Smooth muscle cell (in vitro differentiated cells): Measurements from ENCODE around the gene PSMA6. TPM values are rescaled to one million over a fixed set of nuclear protein-coding genes. Genes with fewer than 3 reads are reported as not detected.
A peak's percentile ranks its signal among the peaks of the same experiment; 100 is the strongest.

Source experiments
- DNase-seq: peaks from one replicate; lab custom pipeline; 2025; ENCODE audit not compliant: unreplicated experiment; lab: John Stamatoyannopoulos, UW
- H2AFZ ChIP-seq: fragments of 200-600 bp; sonication (generic); 2 replicates; pipeline ENCODE4 v1.6.0; 2016; ENCODE audit warnings: antibody characterized with exemption, low read depth, mild to moderate bottlenecking
- H3F3A ChIP-seq: fragments of 200-600 bp; sonication (generic); 2 replicates; pipeline ENCODE4 v1.6.0; 2017; ENCODE audit warnings: antibody characterized with exemption, low read depth
- H3K27ac ChIP-seq: fragments of 200-600 bp; sonication (generic); 2 replicates; pipeline ENCODE4 v1.5.1; 2016; ENCODE audit warnings: low read depth, mild to moderate bottlenecking
- H3K27me3 ChIP-seq: fragments of 200-600 bp; sonication (generic); 2 replicates; pipeline ENCODE4 v1.6.1; 2016; ENCODE audit warnings: low read depth, mild to moderate bottlenecking
- H3K36me3 ChIP-seq: fragments of 200-600 bp; sonication (generic); 2 replicates; pipeline ENCODE4 v1.5.1; 2016; ENCODE audit warnings: low read depth
- H3K4me1 ChIP-seq: fragments of 200-600 bp; sonication (generic); 2 replicates; pipeline ENCODE4 v1.5.1; 2016; ENCODE audit warnings: low read depth
- H3K4me2 ChIP-seq: fragments of 200-600 bp; sonication (generic); 2 replicates; pipeline ENCODE4 v1.6.0; 2016; ENCODE audit warnings: mild to moderate bottlenecking
- H3K4me3 ChIP-seq: fragments of 200-600 bp; sonication (generic); 2 replicates; pipeline ENCODE4 v1.5.1; 2016; ENCODE audit warnings: mild to moderate bottlenecking
- H3K79me2 ChIP-seq: fragments of 200-600 bp; sonication (generic); 2 replicates; pipeline ENCODE4 v1.6.0; 2016; ENCODE audit warnings: low read depth, mild to moderate bottlenecking
- H3K9ac ChIP-seq: fragments of 200-600 bp; sonication (generic); 2 replicates; pipeline ENCODE4 v1.6.0; 2016; ENCODE audit warnings: low read depth
- H3K9me3 ChIP-seq: fragments of 200-600 bp; sonication (generic); replicated peaks from 2 replicates; pipeline ENCODE4 v1.5.1; 2016; ENCODE audit warnings: low read depth
- H4K20me1 ChIP-seq: fragments of 200-600 bp; sonication (generic); 2 replicates; pipeline ENCODE4 v1.6.0; 2016; ENCODE audit warnings: low read depth
- WGBS: methylation state at CpG from one replicate; pipeline ENCODE4 v1.1.7; 2016; ENCODE audit warnings: low lambda C conversion rate; 5-methylcytosine and 5-hydroxymethylcytosine counted together
- polyA plus RNA-seq: library from polyadenylated mRNA; unstranded; fragments of >200 nt; fragmentation: Nextera tagmentation; extraction: Ambion mirVana; gene quantifications from 2 replicates; pipeline ENCODE4 v1.2.1, GENCODE V29; 2016
- total RNA-seq: library from RNA; depleted of rRNA; stranded (reverse); fragments of >200 nt; gene quantifications from 2 replicates; pipeline ENCODE4 v1.2.3, GENCODE V29; 2014
- TF ChIP-seq, protein P1 (sequence below): fragments of 200-600 bp; sonication (generic); IDR thresholded peaks from 2 replicates; pipeline ENCODE4 v1.5.1; 2017; ENCODE audit warnings: borderline replicate concordance, mild to moderate bottlenecking, antibody characterized with exemption; ENCODE audit not compliant: insufficient read depth, poor library complexity, severe bottlenecking

PSMA6 gene
- total and polyA plus RNA-seq, 2 experiments from 2014 or later = 251 to 315 TPM

DNA sequence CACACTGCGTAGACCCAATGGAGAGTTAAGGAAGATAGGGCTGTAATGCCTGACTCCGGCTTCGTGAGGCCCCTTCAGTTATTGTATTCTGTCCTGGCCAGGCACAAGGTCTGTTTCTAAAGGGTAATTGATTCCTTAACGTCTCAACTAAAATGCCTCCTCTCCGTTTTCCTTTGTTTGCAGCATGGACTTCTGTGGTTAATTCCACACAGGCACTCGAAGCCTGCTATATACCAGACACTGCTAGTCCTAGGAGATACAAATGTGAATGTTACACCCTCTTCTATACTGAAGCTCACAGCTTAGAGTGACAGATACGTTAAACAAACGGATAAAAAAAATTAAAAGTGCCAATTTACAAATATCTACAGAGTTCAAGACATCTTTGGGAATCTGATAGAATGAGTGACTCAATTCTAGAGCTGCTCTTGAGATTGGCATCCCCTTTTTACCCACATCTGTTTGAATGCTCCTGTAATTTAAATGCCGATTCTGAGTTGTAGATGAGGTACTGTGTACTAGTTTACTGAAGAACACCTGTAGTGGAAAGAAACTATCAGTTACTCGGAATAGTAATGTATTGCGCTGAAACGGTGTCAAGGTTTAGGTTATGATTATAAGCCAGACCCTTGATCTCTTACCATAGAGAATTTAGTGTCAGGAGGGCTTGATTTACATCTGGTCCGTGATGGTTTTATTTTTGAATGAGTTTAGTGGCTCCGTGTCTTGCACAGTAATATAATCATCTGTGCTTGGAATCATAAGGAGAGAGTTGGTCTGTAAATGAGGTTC lies 784 bp downstream of the PSMA6 start:
- Histone ChIP-seq H3F3A (no peaks in the 10 kb centered on the region), H3K4me2 (peak overlapping the region; percentile 88), H3K4me3 (peak overlapping the region; percentile 88), H3K4me1 (peaks cover 14% of the 10 kb centered on the region), H3K9ac (peak overlapping the region; percentile 92), H3K27ac (peak overlapping the region; percentile 90), H3K9me3 (no peaks in the 10 kb centered on the region), H2AFZ (peak overlapping the region; percentile 55), H3K79me2 (peaks cover 57% of the 10 kb centered on the region), H3K36me3 (no peaks in the 10 kb centered on the region), H4K20me1 (peaks cover 50% of the 10 kb centered on the region), H3K27me3 (no peaks in the 10 kb centered on the region)
- no peak for DNase-seq
- TF ChIP-seq, protein P1, sequence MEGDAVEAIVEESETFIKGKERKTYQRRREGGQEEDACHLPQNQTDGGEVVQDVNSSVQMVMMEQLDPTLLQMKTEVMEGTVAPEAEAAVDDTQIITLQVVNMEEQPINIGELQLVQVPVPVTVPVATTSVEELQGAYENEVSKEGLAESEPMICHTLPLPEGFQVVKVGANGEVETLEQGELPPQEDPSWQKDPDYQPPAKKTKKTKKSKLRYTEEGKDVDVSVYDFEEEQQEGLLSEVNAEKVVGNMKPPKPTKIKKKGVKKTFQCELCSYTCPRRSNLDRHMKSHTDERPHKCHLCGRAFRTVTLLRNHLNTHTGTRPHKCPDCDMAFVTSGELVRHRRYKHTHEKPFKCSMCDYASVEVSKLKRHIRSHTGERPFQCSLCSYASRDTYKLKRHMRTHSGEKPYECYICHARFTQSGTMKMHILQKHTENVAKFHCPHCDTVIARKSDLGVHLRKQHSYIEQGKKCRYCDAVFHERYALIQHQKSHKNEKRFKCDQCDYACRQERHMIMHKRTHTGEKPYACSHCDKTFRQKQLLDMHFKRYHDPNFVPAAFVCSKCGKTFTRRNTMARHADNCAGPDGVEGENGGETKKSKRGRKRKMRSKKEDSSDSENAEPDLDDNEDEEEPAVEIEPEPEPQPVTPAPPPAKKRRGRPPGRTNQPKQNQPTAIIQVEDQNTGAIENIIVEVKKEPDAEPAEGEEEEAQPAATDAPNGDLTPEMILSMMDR = no peak
- 20% methylated on average over 14 of the region's 14 CpGs for WGBS

- Histone ChIP-seq H4K20me1 (peaks cover 76% of the 10 kb centered on the region), H3K4me2 (no peak overlapping the region), H3K27me3 (no peaks in the 10 kb centered on the region), H3K9ac (no peak overlapping the region), H3K4me3 (no peak overlapping the region), H3K4me1 (peaks cover 14% of the 10 kb centered on the region), H2AFZ (no peak overlapping the region), H3K79me2 (peaks cover 84% of the 10 kb centered on the region), H3K27ac (no peak overlapping the region), H3F3A (no peaks in the 10 kb centered on the region), H3K9me3 (no peaks in the 10 kb centered on the region), H3K36me3 (no peaks in the 10 kb centered on the region)
- TF ChIP-seq, protein P1 = no peak
- no peak for DNase-seq
- WGBS = 100% methylated on average over 1 of the region's 1 CpG
Measured at GRCh38 chr14:35295845-35296161, 3.6 kb downstream of the PSMA6 start.

- Histone ChIP-seq H3K36me3 (no peaks in the 10 kb centered on the region), H3K4me1 (peaks cover 14% of the 10 kb centered on the region), H3K79me2 (peaks cover 91% of the 10 kb centered on the region), H3K27me3 (no peaks in the 10 kb centered on the region), H4K20me1 (peaks cover 84% of the 10 kb centered on the region), H3K9ac (no peak overlapping the region), H3K4me2 (no peak overlapping the region), H3K4me3 (no peak overlapping the region), H3K9me3 (no peaks in the 10 kb centered on the region), H3F3A (no peaks in the 10 kb centered on the region), H3K27ac (no peak overlapping the region), H2AFZ (no peak overlapping the region)
- TF ChIP-seq, protein P1 = no peak
- 85% methylated on average over 3 of the region's 3 CpGs for WGBS
- no peak for DNase-seq
Measured at GRCh38 chr14:35296545-35296944, 4.4 kb downstream of the PSMA6 start.

DNA sequence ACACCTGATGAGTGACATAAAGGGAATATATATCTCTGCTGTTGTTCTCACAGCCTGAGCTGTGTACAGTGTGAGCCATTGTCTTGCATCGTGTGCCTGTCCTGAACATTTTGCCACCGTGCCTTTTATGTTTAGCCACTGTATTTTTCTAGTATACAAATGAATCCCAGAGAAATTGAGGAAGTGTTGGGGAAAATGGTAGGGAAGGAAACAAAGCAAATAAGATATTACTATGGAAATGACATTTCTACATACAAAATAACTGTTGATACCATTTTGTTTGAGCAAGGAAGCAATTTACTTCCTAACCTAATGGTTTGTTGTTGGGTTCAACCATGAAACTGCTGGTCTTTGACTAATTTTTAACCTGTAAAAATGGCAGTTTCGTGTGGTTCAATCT lies 5.5 kb downstream of the PSMA6 start:
- H3K9ac ChIP-seq = no peak overlapping the region
- TF ChIP-seq, protein P1 = no peak
- no peak overlapping the region for H3K4me3 ChIP-seq
- no peak overlapping the region for H3K4me2 ChIP-seq
- no peaks in the 10 kb centered on the region for H3K27me3 ChIP-seq
- no peak for DNase-seq
- H3K27ac ChIP-seq = no peak overlapping the region
- H3K36me3 ChIP-seq = no peaks in the 10 kb centered on the region
- no peak overlapping the region for H2AFZ ChIP-seq
- H4K20me1 ChIP-seq = peaks cover 95% of the 10 kb centered on the region
- H3K9me3 ChIP-seq = no peaks in the 10 kb centered on the region
- H3K79me2 ChIP-seq = peaks cover 99% of the 10 kb centered on the region
- peaks cover 14% of the 10 kb centered on the region for H3K4me1 ChIP-seq
- 96% methylated on average over 3 of the region's 3 CpGs for WGBS
- no peaks in the 10 kb centered on the region for H3F3A ChIP-seq
